GM12874 (cell line): ENCODE results near the gene RFTN1.

Source experiments
- TF ChIP-seq, protein P1 (sequence below): IDR thresholded peaks from 2 replicates; pipeline ENCODE4 v1.5.1; 2011; ENCODE audit warnings: low read depth, mild to moderate bottlenecking, control low read depth, low read length, moderate library complexity; ENCODE audit not compliant: insufficient read depth

Gene RFTN1

DNA sequence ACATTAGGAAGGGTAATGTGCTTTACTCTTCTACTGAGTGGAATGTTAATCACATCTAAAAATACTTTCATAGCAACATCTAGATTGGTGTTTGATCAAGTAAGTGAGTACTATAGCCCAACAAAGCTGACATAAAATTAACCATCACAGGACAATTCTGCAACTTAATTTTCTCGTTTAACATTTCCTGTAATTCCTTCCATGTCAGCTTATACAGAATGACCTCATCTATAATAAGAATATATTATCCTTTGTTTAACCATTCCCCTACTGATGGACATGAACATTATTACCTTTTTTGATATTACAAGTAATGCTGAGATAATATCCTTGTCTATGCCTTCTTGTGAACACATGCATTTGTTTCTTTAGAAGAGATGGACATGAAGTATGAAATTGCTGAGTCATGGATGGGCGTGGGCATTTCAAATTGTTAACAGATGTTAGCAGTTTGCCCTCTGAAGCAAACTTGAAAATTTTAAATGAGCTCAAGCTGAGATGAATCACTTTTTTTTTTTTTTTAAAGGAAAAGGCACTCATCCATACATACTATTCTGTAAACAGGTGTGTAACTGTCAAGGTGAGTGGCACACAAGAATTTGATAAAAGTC lies 163.4 kb downstream of the RFTN1 start:
- TF ChIP-seq, protein P1, sequence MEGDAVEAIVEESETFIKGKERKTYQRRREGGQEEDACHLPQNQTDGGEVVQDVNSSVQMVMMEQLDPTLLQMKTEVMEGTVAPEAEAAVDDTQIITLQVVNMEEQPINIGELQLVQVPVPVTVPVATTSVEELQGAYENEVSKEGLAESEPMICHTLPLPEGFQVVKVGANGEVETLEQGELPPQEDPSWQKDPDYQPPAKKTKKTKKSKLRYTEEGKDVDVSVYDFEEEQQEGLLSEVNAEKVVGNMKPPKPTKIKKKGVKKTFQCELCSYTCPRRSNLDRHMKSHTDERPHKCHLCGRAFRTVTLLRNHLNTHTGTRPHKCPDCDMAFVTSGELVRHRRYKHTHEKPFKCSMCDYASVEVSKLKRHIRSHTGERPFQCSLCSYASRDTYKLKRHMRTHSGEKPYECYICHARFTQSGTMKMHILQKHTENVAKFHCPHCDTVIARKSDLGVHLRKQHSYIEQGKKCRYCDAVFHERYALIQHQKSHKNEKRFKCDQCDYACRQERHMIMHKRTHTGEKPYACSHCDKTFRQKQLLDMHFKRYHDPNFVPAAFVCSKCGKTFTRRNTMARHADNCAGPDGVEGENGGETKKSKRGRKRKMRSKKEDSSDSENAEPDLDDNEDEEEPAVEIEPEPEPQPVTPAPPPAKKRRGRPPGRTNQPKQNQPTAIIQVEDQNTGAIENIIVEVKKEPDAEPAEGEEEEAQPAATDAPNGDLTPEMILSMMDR = no peak

DNA sequence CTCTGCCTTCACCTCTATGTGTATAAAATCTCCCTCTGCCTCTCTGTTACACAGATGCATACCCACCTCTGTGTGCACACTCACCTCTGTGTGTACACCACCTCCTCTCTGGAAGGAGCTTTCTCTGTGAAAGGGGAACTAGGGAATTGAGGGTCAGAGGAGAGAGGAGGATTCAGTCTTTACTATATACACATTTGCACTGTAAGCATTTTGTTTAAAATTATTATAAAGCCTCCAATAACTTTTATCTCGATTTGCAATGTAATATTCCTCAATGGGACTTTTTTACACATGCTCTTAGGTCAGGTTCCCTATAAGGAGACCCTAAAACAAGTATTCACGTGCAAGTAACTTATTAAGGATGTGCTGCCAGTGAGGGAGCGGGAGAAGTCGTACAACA lies 166.0 kb downstream of the RFTN1 start:
- TF ChIP-seq, protein P1 = no peak

- TF ChIP-seq, protein P1 = no peak
These were observed 167.0 kb downstream of the RFTN1 start for GRCh38 chr3:16346413-16347081.

GRCh38 chr3:16343101-16343500 lies 170.4 kb downstream of the RFTN1 start:
- TF ChIP-seq, protein P1 = no peak

GRCh38 chr3:16338999-16339398 lies 174.5 kb downstream of the RFTN1 start:
- TF ChIP-seq, protein P1 = no peak

GRCh38 chr3:16337856-16338540 lies 175.5 kb downstream of the RFTN1 start:
- TF ChIP-seq, protein P1 = no peak

DNA sequence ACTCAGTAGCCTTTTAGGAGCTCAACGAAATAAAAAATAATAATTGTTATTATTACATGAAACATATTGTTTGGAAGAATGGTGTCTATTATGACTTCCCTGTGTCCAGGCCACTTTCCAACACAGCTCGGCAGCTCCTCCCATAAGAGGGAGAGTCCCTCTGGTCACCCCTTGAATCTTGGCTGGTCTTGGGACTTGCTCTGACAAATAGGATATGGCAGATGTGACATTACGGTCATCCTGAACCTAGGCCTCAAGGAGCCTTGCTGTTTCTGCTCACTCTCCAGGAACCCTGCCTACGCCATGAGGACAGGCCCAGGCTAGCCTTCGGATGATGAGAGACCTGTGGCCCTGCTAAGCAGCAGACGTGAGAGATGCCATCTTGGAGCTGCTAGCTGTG lies 176.7 kb downstream of the RFTN1 start:
- TF ChIP-seq, protein P1 = no peak
